ENCODE results near the gene TOP1.

TOP1 gene

DNA sequence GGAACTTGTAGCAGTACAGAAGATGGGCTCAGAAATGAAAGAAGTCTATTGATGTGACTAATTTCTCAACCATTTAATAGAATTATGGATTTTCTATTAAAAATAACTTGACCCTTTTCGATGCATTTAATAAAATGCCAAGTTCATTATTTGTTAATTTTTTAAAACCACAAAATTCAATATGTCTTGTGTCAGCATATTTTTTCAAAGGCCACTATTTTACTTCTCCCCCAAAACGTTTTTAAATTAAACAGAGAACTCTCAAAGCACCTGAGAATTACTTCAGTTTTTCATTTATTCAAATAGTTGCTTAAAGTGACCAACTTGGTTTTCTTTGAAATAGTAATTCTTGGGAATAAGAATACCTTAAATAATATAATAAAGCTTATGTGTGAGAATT, 8.6 kb downstream of the TOP1 start:
- DNase-seq (ENCODE audit: low read depth in 2 of 2): no peak

DNA sequence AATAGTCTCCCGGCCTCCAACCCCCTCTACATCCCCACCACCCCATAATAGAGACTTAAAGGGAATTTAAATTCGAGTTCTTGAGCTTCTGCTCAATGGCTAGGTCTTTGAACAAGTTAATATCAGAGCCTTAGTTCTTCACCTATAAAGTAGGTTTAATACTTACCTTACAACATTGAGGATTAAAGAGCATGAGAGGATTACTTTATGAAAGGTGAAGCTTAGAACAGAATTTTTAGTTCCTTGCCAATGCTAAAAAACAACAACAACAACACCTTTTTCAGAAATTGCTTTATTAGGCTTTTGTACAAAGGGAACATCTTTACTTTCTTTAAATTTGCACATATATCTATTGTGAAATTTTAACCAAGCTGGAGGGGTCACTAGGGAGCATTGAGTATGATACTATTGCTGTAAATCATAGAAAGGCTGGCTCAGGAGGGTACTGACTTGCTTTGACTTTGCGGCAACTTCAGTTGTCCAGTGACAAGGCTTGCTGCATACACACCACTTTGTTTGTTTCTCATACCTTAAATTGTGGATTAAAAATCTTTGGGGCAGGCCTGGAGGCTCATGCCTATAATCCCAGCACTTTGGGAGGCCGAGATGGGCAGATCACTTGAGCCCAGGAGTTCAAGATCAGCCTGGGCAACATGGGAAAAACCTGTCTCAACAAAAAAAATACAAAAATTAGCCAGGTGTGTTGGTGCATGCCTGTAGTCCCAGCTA, 9.7 kb downstream of the TOP1 start:
- DNase-seq (ENCODE audit: low read depth in 2 of 2): no peak

DNA sequence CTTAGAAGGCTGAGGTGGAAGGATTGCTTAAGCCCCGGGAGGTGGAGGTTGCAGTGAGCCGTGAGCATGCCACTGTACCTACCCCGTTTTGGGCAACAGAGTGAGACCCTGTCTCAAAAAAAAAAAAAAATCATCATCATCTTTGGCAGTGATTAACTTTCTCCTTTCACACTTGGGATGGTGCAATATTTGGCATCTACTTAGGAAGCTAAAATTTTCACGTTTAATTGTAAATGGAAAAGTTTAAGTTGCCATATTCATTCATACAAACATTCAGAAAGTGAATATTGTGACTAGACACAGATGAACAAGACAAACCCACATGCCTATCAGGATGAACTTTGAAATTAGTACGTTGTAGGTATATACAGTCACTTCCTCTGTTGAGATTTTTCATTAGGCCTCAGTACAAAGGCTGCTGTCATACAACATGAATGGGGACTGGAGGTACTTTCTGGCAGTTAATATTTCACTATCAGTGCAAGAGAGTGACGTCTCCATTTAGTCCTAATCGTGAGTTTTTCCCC, 10.3 kb downstream of the TOP1 start:
- no peak for DNase-seq (ENCODE audit: low read depth in 2 of 2)

DNA sequence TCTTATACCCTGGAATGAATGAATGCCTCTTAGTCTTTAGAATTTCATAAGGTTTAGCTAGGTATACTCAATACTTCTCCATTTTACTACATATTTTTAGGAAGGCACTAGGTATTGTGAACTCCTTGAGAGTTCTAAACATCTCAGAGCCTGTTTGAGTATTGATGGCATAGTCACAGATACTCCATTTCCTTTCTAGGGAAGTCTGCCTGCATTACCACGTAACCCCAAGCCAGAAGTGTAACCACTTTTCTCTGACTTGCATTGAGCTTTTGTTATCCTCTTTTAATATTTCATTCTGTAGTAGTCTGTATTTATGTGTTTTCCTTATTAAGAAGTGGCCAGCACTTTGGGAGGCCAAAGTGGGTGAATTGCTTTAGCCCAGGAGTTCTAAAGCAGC, 12.2 kb downstream of the TOP1 start:
- DNase-seq (ENCODE audit: low read depth in 2 of 2): no peak

DNA sequence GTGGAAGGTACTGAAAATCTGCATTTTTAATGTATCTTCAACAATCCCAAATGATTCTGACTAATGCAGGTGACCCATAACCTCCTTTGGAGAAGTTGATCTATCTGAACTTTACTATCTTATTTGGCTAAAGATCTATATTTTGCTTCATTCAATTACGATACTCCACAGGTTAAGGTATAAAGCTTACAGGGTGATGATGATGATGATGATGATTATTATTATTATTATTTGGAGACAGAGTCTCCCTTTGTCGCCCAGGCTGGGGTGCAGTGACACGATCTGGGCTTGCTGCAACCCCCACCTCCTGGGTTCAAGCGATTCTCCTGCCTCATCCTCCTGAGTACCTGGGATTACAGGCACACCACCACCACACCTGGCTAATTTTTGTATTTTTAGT, 13.1 kb downstream of the TOP1 start:
- no peak for DNase-seq (ENCODE audit: low read depth in 2 of 2)

DNA sequence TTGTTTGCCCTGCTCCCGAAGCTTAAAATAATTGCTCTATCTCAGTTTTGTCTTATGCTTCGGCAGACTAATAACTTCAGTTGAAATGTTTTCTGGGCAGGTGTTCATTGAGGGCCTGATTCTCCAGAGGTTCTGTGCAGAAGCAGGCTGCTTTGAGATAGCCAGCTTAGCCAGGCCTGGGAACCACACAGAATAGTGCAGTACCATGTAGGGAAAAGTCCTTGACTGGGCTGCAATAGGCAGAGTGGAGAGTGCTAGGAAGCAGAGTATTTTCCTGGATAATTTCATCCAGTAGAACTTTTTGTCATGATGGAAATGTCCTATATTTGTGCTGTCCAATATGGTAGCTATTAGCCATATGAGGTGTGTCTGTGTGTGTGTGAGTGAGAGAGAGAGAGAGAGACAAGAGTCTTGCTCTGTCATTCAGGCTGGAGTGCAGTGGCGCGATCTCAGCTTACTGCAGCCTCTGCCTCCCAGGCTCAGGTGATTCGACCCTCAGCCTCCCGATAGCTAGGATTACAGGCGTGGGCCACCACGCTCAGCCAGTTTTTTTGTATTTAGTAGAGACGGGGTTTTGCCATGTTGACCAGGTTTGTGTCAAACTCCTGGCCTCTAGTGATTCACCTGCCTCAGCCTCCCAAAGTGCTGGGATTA, 15.9 kb downstream of the TOP1 start:
- DNase-seq (ENCODE audit: low read depth in 2 of 2): no peak

DNA sequence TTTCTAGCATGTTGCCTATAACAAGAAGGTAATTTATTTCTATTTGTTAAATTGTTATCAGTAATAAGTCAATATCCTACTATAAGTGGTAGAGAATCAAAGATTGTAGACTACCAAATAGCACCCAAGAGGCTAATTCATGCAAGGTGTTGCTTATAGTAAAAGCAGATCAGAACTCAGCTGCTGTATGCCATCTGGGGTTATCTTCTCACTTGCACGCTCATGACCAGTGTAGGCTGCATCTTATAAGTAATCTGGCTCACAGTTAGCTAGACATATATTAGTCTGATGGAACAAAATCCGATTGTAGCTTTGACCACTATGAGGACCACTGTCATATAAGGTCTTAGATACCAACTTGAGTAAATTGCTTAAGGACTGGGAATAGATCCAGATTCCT, 17.0 kb downstream of the TOP1 start:
- no peak for DNase-seq (ENCODE audit: low read depth in 2 of 2)

DNA sequence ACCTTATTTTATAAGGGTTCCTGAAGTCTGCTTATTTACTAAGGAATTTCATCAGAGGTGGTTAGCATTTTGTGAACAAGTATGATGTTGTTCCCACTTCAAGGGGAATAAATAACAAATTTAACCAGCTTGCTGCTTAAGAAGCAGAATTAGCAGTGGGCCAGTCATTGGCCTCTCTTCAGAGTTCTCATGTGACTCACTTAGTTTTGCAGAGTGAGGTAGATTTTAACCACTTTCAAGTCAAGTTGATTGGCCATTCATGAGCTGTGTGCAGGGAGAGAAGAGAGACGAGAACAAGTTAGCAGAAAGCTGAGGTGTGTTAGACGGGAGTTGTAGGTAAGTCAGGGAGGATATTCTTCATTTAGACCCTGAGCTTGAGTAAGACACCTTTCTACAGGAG, 18.1 kb downstream of the TOP1 start:
- DNase-seq (ENCODE audit: low read depth in 2 of 2): no peak

DNA sequence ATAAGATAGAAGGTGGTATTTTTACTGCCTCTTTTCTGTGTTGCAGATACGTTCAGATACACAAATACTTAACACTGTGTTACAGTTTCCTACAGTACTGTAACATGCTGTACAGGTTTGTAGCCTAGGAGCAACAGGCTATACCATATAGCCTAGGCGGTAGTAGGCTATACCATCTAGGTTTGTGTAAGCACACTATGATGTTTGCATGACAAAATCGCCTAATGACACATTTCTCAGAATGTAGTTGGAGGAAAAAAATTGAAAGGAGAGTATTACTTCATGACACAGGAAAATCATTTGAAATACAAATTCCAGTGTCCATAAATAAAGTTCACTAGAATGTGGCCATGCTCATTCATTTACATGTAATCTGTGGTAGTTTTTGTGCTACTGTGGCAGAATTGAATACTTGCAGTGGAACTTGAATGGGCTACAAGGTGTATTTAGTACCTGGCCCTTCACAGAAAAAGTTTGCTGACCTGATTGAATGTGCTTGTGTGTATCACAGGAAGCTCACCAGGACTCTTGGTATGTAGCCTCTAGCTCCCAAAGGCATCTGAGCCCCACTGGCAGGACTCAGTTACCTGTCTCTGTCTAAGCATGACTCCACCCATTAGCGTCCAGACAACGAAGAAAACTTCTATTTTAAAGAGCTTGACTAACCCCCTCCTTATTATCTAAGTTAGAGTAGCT, 18.8 kb downstream of the TOP1 start:
- DNase-seq (ENCODE audit: low read depth in 2 of 2): no peak

DNA sequence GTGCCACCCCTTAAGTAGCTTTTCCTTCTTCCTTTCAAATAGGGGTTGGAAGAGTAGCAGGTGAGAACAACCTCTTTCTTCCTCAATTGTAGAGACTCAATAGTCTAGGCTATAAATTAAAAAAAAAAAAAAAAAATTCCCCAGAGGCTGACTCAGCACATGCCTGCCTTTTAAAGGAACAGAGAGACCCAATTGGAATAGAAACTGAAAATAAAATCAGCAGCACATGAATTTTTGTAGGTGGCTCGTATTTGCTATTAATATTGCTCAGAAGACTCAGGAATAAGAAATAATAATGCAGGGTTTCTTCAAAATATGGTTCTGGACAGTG, 19.3 kb downstream of the TOP1 start:
- DNase-seq (ENCODE audit: low read depth in 2 of 2): no peak

DNA sequence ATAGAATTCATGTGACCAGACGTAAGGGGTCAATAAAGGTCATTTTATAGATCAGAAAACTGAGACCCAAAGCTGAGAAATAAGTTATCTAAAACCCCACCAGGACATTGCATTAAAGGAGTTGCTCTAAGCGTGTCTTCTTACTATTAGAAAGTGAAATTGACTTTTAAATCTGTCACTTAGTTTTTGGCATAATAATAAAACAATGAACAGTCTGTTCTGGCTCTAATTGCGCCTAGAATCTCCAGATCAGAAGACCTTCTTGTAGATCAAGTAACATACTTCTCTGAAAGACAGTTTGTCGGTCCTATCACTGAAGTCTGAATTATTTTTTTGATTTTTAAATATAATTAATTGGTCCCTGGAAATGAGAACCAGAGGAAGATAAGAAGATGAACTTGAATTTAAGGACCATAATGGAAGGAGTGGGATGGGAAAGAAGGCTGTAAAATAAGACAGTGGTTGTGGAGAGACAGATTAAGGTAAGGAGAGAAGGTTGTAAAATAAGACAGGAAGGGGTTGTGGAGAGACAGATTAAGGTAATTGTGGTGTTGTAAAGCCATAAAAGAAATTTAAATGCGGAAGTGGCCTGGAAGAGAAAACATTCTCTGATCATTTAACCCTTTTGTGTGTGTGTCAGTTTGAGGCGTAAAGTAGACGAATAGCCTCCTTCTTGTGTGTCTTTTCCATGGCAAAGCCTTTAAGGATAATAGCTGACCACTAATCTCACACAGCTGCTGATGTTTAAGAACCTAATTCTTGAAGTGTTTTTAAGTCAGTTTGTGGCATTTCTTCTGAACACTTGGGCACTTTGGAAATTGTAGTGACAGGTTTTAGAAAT, 20.1 kb downstream of the TOP1 start:
- DNase-seq (ENCODE audit: low read depth in 2 of 2): no peak

DNA sequence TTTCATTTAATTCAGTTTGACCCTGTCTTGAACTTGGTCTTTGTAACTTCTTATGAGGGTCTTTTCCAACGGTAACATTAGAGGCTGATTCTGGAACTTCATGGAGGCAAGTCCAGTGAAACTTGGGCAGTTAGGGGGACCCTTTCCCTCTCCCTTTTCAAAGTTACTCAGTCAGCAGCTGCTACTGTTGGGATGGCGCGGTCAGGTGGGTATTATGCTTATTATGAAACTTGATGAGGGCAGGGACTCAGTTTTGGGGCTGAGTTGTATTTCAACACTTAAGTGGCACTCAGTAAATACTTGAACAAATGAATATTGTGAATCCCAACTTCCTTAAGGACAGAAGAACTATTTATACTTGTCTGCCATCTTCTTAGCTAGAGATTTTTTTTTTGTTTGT, 20.8 kb downstream of the TOP1 start:
- DNase-seq (ENCODE audit: low read depth in 2 of 2): no peak

DNA sequence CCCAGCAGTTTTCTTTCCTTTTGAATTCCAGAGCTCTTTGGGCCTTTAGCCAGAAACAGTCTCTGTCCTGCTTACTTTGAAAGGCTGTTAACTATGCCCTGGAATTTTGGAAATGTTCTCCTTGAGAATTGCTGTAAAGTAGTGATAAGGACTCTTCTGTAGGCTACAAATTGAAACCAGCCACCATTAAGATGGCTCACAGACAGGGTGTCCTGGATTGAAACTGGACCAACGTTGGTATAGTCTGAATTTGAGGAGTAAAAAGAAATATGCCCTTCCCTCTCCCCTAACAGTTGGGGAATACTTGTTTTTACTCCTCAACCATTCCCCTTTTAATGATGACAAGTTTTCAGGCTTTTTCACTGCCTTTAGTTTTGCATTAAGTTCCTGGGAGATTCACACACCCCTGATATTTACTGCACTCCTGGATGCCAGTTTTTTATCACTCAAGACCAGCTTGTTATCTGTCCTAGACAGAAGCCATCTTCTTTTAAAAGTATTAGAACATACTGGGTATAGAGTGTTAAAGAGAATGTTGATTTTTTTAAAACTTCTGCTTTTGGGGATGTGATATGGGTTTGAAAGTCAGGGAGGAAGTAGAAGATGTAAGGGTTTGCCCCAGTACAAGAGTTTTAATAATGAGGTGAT, 21.9 kb downstream of the TOP1 start:
- no peak for DNase-seq (ENCODE audit: low read depth in 2 of 2)

DNA sequence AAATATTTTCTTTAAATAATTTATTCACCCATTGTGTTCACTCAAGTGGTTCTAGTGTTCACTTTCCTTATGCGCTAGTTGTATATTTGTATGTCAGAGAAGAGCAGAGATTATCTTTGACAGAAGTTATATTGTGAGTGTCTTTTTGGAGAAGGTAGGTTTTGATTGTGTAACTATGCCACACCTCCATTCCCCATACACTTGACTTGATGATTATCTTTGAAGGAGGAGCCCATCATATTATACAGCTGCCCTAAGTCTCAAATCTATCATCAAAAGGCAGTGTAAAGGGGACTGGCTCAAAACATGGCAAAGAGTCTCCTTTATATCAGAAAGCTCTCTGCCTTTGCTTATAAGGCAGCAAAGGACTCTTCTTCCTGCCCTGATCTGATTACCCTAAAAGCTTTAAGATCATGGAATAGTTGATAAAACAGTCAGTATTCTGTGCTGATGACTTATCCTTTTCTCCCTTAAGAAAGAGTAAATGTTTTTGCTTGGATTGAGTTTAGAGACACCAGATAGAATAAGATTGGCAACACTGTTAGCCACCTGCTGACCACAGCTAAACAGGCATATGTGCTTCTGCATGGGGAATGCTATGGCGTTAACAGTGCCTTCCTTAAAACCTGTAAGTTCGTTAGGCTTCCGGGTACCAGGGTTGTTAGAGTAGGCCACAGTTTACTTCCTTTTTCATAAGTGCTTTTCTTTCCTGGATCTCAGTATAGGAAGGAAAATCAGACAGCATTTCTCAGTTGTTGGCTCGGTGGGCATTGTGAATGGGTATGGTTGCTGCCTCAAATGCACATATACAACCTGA, 22.6 kb downstream of the TOP1 start:
- DNase-seq (ENCODE audit: low read depth in 2 of 2): no peak

DNA sequence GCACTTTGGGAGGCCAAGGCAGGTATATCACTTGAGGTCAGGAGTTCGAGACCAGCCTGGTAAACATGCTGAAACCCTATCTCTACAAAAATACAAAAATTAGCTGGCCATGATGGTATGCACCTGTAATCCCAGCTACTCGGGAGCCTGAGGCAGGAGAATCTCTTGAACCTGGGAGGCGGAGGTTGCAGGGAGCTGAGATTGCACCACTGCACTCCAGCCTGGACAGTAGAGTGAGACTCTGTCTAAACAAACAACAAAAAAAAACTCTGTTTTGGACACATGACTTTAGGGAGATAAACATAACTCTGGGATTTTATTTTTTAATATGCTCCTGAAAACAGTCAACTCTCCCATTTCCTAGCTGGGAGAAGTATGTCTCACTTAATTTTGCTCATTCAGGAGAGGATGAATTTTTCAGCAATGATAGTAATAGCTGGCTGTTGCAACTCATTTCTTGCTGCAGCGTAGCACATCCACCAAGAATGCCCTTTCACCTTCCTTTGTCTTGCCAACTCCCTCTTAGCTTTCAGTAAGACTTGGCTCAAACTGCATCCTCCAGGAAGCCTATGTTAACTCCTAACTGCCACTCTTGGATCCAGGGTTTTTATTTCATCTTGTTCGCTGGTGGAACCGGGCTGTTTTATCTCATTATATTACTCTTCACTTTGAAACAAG, 24.3 kb downstream of the TOP1 start:
- no peak for DNase-seq (ENCODE audit: low read depth in 2 of 2)

DNA sequence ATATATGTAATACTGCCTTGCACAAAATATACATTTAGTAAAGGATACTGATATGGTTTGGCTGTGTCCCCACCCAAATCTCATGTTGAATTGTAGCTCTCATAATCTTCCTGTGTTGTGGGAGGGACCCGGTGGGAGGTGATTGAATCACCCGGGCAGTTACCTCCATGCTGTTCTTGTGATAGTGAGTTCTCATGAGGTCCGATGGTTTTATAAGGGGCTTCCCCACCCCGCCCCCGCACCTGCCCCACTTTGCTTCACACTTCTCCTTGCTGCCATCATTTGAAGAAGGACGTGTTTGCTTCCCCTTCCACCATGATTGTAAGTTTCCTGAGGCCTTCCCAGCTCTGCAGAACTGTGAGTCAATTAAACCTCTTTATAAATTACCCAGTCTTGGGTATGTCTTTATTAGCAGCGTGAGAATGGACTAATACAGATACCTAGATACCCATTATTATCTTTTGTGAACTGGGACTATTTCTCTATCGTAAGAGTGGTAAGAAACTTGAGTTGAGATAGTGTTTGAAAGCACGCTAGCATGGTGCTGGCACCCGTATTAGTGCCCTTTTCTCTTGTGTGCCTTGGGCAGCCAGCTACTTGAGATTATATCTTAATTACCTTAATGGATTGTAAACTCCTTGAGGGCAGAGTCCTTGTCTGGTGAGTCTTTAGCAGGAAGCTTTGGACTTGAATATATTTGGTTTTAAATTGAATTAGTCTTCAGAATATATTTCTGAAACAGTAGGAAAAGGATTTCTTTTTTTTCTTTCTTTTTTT, 25.6 kb downstream of the TOP1 start:
- DNase-seq (ENCODE audit: low read depth in 2 of 2): no peak

DNA sequence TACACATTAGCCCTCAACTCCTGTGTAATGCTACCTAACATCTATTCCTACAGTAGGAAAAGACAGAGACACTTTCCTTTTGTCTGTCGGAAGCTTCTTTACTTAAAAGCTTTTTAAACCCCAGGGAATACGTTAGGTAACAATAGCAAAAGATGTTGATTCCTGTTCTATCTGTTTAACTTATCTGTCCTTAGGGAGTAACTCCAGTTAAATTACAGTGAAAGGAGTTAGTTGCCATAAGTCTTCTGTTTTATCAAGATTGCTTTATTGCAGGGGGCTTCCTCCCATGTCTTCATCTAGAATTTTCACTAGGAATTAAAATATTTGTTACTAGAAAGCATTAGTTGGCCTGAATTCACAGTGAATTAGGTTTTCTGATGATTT, 26.2 kb downstream of the TOP1 start:
- DNase-seq (ENCODE audit: low read depth in 2 of 2): no peak

DNA sequence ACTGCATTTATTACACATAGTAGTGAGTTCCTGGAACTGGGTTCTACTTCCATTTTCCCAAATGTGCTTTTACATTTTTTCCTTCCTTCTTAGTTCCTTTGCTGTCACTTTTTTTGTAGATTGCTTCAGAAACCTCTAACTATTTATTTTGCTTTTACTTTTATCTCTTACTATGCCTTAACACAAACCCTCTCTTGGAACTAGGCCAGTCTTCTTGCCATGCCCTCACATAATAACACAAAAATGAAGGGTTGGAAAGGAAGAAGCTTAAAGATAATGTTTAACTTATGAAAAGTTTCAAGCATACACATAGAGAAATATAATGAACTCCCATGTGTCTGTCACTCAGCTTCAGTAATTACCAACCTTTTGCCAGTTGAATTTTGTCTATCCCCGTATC, 27.1 kb downstream of the TOP1 start:
- DNase-seq (ENCODE audit: low read depth in 2 of 2): no peak

DNA sequence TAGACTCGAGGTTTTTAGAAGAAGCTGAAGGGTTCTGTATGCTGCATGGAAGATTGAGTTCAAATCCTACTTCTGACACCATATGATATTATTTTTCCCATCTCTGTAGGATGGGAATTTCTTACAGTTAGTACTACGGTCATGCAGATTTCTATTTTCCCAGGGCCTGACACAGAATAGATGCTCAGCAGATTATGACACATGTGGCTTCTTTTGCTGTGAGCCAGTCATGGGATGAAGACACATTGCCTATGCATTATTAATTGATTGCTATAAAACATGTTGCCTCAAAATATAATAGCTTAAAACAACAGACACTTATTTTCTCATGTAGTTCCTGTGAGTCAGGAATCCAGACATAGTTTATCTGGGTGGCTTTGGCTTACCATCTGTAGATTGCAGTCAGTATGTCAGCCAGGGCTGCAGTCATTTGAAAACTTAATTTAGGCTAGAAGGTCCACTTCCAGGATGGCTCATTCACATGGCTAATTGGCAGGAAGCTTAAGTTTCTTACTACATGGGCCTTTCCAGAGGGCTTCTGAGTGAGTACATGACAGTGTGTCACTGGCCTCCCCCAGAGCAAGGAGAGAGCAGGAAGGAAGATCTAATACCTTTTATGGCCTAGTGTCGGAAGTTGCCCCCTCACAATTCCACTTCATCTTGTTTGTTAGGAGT, 29.5 kb downstream of the TOP1 start:
- no peak for DNase-seq (ENCODE audit: low read depth in 2 of 2)
